ENCODE results near the gene STARD7. TPM values are rescaled to one million over a fixed set of nuclear protein-coding genes. Genes with fewer than 3 reads are reported as not detected.

Gene STARD7
- total RNA-seq, 3 donors from 2014 or later, result 118 to 123 (median 122) TPM

DNA sequence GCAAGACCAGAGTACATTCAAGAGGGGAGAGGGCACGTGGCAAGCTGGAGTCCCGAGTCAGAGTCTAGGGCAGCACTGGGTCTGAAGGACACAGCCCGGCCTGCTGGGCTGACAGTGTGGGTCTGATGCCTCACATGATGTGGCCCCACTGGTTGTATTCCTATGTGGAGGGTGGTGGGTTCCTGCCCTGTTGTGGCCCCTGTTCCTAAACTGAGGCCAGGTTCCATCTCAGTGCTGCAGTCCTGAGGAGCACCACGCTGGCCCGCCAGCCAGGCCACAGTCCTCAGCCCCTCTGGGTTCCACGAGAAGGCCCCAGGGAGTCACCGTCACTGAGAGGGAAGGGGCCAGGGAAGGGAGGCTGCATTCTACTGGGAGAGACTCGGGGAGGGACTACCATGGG lies 43.9 kb upstream of the STARD7 start:
- peaks cover 8% of the 10 kb centered on the region for H3K36me3 ChIP-seq (ENCODE audit: low read depth)
- DNase-seq (peak in 1 of 3 donors; percentile 14), ATAC-seq (no peak)
- H3K4me3 ChIP-seq, result no peak overlapping the region
- no peak for TF ChIP-seq CTCF (IDR thresholded peaks at IDR 0.05)
- H3K9me3 ChIP-seq, result no peaks in the 10 kb centered on the region
- intact Hi-C loops (cut with DNase I, micrococcal nuclease), result no loop called here
- H3K4me1 ChIP-seq (ENCODE audit: low read depth), result no peaks in the 10 kb centered on the region

GRCh38 chr2:96251721-96252292 lies 43.2 kb upstream of the STARD7 start:
- DNase-seq (peak in 1 of 3 donors; percentile 36), ATAC-seq (peak; percentile 37)
- Histone ChIP-seq H3K36me3 (ENCODE audit: low read depth) (peaks cover 8% of the 10 kb centered on the region), H3K9me3 (no peaks in the 10 kb centered on the region), H3K4me1 (ENCODE audit: low read depth) (no peaks in the 10 kb centered on the region), H3K4me3 (no peak overlapping the region)
- intact Hi-C loops (cut with DNase I, micrococcal nuclease), result no loop called here
- TF ChIP-seq CTCF (IDR thresholded peaks at IDR 0.05), result no peak

DNA sequence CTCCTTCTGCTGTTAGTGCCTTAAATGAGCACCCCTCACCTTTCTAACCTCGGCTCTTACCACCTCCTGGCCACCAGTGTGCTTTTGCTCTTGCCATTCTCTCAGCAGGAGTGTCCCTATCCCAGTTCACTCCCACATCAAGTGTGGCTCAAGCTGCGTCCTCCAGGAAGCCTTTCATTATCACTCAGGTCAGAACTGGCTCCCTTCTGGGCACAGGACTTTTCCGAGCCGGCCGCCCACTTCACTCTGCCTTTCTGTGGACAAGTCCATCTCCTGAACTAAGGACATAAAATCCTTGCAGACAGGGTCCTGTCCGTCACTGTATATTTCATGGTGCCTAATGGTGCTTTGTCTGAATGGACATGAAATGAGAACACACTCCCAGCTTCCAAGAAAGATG lies 41.6 kb upstream of the STARD7 start:
- TF ChIP-seq CTCF (IDR thresholded peaks at IDR 0.05), result no peak
- intact Hi-C loops (cut with DNase I, micrococcal nuclease), result no loop called here

DNA sequence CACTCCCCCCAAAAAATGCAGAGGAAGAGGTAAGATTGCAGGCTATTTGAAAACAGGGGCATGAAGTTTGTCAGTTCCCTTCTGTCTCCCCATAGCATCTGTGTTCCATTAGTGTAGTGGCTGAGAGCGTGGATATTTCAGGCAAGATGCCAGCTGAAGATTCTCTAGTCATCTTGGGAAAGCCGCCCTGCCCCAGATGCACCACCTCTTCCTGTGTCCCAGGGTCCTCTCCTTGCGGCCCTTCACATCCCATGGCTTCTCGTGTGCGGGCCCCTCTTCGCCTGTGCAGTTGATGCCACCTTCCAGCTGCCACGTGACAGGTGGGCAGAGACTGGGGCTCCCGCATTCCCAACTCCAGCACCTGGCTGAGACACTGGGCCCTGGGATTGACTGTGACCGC lies 41.0 kb upstream of the STARD7 start:
- Histone ChIP-seq H3K4me1 (ENCODE audit: low read depth) (no peaks in the 10 kb centered on the region), H3K9me3 (no peaks in the 10 kb centered on the region), H3K4me3 (no peak overlapping the region), H3K36me3 (ENCODE audit: low read depth) (peaks cover 8% of the 10 kb centered on the region)
- DNase-seq (no peak), ATAC-seq (no peak)
- no peak for TF ChIP-seq CTCF (IDR thresholded peaks at IDR 0.05)
- intact Hi-C loops (cut with DNase I, micrococcal nuclease), result no loop called here

More for the DNA sequence above, 41.6 kb upstream of the STARD7 start:
- Histone ChIP-seq H3K9me3 (no peaks in the 10 kb centered on the region), H3K4me3 (no peak overlapping the region), H3K4me1 (ENCODE audit: low read depth) (no peaks in the 10 kb centered on the region), H3K36me3 (ENCODE audit: low read depth) (peaks cover 8% of the 10 kb centered on the region)
- DNase-seq, result no peak
- ATAC-seq, result no peak

DNA sequence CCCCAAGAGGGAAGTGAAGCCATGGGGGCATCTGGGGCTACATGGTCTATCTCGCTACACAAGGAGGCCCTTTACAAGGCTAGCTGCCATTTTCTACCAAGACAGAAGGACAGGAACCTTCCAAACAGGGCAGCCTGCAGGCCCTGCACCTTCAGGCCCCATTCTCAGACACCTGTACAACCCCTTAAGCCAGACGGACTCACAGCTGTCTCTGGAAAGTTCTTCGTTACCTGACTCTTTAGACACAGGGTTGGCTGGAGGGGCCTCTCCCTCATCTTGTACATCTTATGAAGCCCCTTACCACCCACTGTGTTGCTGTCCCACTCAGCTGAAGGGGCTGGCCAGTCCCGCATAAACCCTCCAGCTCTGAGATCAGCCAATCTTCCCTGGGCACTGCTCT lies 40.0 kb upstream of the STARD7 start:
- H3K36me3 ChIP-seq (ENCODE audit: low read depth), result peaks cover 7% of the 10 kb centered on the region
- intact Hi-C loops (cut with DNase I, micrococcal nuclease), result no loop called here
- no peaks in the 10 kb centered on the region for H3K9me3 ChIP-seq
- DNase-seq (no peak), ATAC-seq (no peak)
- H3K4me3 ChIP-seq, result no peak overlapping the region
- H3K4me1 ChIP-seq (ENCODE audit: low read depth), result no peaks in the 10 kb centered on the region
- TF ChIP-seq CTCF (IDR thresholded peaks at IDR 0.05), result no peak

DNA sequence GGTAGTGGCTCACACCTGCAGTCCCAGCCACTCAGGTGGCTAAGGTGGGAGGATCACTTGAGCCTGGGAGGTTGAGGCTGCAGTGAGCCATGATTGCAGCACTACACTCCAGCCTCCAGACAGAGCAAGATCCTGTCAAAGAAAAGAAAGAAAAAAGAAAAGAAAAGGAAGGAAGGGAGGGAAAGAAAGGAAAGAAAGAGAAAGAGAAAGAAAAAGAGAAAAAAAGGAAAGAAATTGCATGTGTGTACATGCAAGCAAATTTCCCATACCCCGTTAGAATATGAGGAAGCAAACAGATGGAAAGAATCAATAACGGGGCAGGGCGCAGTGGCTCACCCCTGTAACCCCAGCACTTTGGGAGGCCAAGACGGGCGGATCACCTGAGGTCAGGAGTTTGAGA lies 39.3 kb upstream of the STARD7 start:
- no peak for TF ChIP-seq CTCF (IDR thresholded peaks at IDR 0.05)
- no peaks in the 10 kb centered on the region for H3K36me3 ChIP-seq (ENCODE audit: low read depth)
- no peak for ATAC-seq
- no peak overlapping the region for H3K4me3 ChIP-seq
- intact Hi-C loops (cut with DNase I, micrococcal nuclease), result no loop called here
- H3K9me3 ChIP-seq, result no peaks in the 10 kb centered on the region
- H3K4me1 ChIP-seq (ENCODE audit: low read depth), result no peaks in the 10 kb centered on the region
- DNase-seq, result no peak
